ENCODE results near the gene UBE3D. TPM values are rescaled to one million over a fixed set of nuclear protein-coding genes. Genes with fewer than 3 reads are reported as not detected.

Gene UBE3D
- total RNA-seq, 1 experiment from 2014 or later, result 10.9 TPM

GRCh38 chr6:83108378-83108777 is 42.7 kb upstream of the UBE3D start:
- DNase-seq, result no peak
- ChIA-PET POLR2A (no interaction called here), CTCF (no interaction called here)
- no peak for TF ChIP-seq CTCF (IDR thresholded peaks at IDR 0.05; ENCODE audit: insufficient read depth in 1 of 2, low read depth in 1 of 2, low read length in 1 of 2, severe bottlenecking in 1 of 2, unreplicated experiment in 1 of 2)
- Histone ChIP-seq H3K9me3 (no peaks in the 10 kb centered on the region), H3K4me1 (peaks cover 4% of the 10 kb centered on the region; the same call in 1 of the 2 replicates), H3K4me3 (ENCODE audit: low read depth, low read length) (no peak overlapping the region), H3K27me3 (replicated peaks; ENCODE audit: control insufficient read depth, insufficient read depth, low read length) (no peaks in the 10 kb centered on the region), H3K36me3 (ENCODE audit: control insufficient read depth, insufficient read depth, low read length) (no peaks in the 10 kb centered on the region)
- intact Hi-C loops (cut with micrococcal nuclease; ENCODE audit: unreplicated experiment), result no loop called here
- Mint-ChIP-seq H3K27ac (ENCODE audit: unreplicated experiment) (no peak overlapping the region), H3K4me1 (ENCODE audit: low read depth, unreplicated experiment) (no peaks in the 10 kb centered on the region), H3K27me3 (ENCODE audit: insufficient read depth, unreplicated experiment) (no peaks in the 10 kb centered on the region), H3K4me3 (ENCODE audit: unreplicated experiment) (no peak overlapping the region), H3K36me3 (ENCODE audit: insufficient read depth, unreplicated experiment) (no peaks in the 10 kb centered on the region), H3K9me3 (ENCODE audit: unreplicated experiment) (no peaks in the 10 kb centered on the region)
- BruUV-seq (replicated peaks), result no TSS peak

GRCh38 chr6:83098589-83098988 is 32.9 kb upstream of the UBE3D start:
- H3K27ac Mint-ChIP-seq (ENCODE audit: unreplicated experiment), result no peak overlapping the region
- Histone ChIP-seq H3K36me3 (ENCODE audit: control insufficient read depth, insufficient read depth, low read length) (no peaks in the 10 kb centered on the region), H3K4me3 (ENCODE audit: low read depth, low read length) (no peak overlapping the region), H3K27me3 (replicated peaks; ENCODE audit: control insufficient read depth, insufficient read depth, low read length) (no peaks in the 10 kb centered on the region), H3K9me3 (no peaks in the 10 kb centered on the region), H3K4me1 (no peaks in the 10 kb centered on the region)
- no peaks in the 10 kb centered on the region for H3K27me3 Mint-ChIP-seq (ENCODE audit: insufficient read depth, unreplicated experiment)
- peaks cover 12% of the 10 kb centered on the region for H3K36me3 Mint-ChIP-seq (ENCODE audit: insufficient read depth, unreplicated experiment)
- no TSS peak for BruUV-seq (replicated peaks)
- DNase-seq, result no peak
- no peaks in the 10 kb centered on the region for H3K9me3 Mint-ChIP-seq (ENCODE audit: unreplicated experiment)
- H3K4me1 Mint-ChIP-seq (ENCODE audit: low read depth, unreplicated experiment), result no peaks in the 10 kb centered on the region
- no peak overlapping the region for H3K4me3 Mint-ChIP-seq (ENCODE audit: unreplicated experiment)
- intact Hi-C loops (cut with micrococcal nuclease; ENCODE audit: unreplicated experiment), result no loop called here
- TF ChIP-seq CTCF (IDR thresholded peaks at IDR 0.05; ENCODE audit: insufficient read depth in 1 of 2, low read depth in 1 of 2, low read length in 1 of 2, severe bottlenecking in 1 of 2, unreplicated experiment in 1 of 2), result no peak
- ChIA-PET POLR2A (no interaction called here), CTCF (no interaction called here)

GRCh38 chr6:83097675-83098074 is 32.0 kb upstream of the UBE3D start:
- Histone ChIP-seq H3K4me1 (no peaks in the 10 kb centered on the region), H3K27me3 (replicated peaks; ENCODE audit: control insufficient read depth, insufficient read depth, low read length) (no peaks in the 10 kb centered on the region), H3K9me3 (no peaks in the 10 kb centered on the region), H3K36me3 (ENCODE audit: control insufficient read depth, insufficient read depth, low read length) (no peaks in the 10 kb centered on the region), H3K4me3 (ENCODE audit: low read depth, low read length) (no peak overlapping the region)
- no peak overlapping the region for H3K27ac Mint-ChIP-seq (ENCODE audit: unreplicated experiment)
- no peak overlapping the region for H3K4me3 Mint-ChIP-seq (ENCODE audit: unreplicated experiment)
- no peaks in the 10 kb centered on the region for H3K27me3 Mint-ChIP-seq (ENCODE audit: insufficient read depth, unreplicated experiment)
- no peak for DNase-seq
- ChIA-PET POLR2A (no interaction called here), CTCF (no interaction called here)
- H3K4me1 Mint-ChIP-seq (ENCODE audit: low read depth, unreplicated experiment), result no peaks in the 10 kb centered on the region
- no TSS peak for BruUV-seq (replicated peaks)
- H3K9me3 Mint-ChIP-seq (ENCODE audit: unreplicated experiment), result no peaks in the 10 kb centered on the region
- intact Hi-C loops (cut with micrococcal nuclease; ENCODE audit: unreplicated experiment), result no loop called here
- no peak for TF ChIP-seq CTCF (IDR thresholded peaks at IDR 0.05; ENCODE audit: insufficient read depth in 1 of 2, low read depth in 1 of 2, low read length in 1 of 2, severe bottlenecking in 1 of 2, unreplicated experiment in 1 of 2)
- peaks cover 12% of the 10 kb centered on the region for H3K36me3 Mint-ChIP-seq (ENCODE audit: insufficient read depth, unreplicated experiment)

All from Caco-2 (cell line).